ENCODE measurements around the gene RUNDC3A.
"Not testable (repeated sequence)": the region's sequence is repeated elsewhere in the genome, so short reads cannot be mapped to it uniquely, and the experiment has no call there.

RUNDC3A gene

DNA sequence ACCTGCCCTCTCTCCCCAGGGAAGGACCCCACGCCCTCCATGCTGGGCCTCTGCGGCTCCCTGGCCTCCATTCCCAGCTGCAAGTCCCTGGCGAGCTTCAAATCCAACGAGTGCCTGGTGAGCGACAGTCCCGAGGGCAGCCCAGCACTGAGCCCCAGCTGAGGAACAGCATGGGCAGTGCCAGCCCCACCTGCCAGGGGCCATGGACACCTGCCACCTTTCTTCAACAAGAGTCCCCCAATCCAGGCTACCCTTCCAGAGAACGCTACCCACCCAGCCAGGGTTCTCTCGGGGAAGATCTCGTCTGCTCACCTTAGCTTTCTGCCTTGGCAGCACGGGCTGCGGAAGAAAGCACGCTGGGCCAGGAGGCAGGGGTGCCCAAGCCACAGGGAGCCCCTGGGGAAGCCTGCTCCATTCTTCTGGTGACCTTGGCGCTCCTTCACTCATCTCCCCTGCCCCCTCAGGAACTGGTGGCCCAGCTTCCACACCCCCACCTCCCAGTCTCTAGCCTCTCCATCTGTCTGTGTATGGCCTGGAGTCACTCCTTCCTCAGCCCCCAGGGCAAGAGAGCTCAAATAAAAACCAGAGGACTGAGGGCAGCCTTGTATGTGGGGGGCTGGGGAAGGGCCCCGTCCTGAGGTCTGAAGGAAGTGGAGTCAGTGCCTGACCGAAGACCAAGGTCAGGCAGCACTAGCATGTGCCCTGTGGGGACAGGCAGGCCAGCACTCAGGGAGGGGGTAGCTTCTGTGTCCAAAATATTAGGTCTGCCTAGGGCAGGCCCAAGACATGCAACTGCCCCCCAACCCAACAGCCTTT, 9.9 kb downstream of the RUNDC3A start:
- no peak for DNase-seq (ENCODE audit: low read depth in 2 of 2, low spot score in 1 of 2)

DNA sequence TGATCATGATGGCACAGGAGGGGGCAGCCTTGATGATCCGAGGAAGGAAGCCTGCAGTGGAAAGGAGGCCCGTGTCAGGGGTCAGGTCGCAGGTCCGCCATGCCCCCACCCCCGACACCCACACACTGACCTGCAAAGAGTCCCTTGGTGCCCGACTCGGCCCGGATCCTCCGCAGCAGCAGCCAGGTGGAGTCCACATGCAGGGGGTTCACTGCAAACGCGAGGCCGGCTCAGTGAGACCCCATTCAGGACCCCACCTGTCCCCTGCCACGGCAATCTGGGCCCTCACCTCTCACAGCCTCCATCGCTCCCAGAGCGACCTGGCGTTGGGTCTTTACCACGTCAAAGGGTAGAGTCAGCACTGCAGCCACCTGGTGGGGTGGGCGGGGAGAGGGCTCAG, 11.7 kb downstream of the RUNDC3A start:
- DNase-seq (ENCODE audit: low read depth in 2 of 2, low spot score in 1 of 2): no peak

DNA sequence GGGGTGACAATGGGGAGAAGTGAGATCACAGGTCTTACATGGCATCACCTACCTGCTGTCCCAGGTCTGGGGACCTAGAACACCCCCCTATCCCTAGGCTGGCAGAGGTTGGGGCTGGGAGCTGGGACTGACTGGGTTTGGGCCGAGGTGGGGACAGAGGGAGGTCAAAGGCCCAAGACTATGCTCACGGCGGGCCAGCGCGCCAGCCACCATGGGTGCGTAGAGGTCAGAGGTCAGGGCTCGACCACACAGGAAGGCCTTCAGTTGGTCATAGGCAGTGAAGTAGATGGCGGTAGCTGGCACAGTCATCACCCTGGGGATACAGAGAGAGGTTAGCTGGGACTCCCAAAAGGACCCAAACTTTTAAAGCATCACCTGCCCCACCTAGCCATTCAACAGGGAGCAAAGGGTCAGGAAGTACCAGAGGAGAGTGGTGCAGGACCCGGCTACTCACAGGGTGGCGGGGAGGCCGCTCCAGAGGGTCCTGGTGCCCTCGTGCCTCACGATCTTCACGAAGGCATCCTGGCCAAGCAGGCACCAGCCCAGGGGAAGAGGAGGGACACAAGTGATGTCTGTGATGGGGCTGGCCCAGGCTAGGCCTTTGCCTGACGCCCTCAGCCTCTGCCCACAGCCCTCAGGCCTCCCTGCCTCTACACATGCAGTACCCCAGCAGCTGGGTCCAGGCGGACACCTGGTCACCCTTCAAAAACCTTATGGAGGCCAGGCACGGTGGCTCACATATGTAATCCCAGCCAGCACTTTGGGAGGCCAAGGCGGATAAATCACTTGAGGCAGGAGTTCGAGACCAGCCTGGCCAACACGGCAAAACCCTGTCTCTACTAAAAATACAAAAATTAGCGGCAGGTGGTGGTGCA, 13.1 kb downstream of the RUNDC3A start:
- no peak for DNase-seq (ENCODE audit: low read depth in 2 of 2, low spot score in 1 of 2)

DNA sequence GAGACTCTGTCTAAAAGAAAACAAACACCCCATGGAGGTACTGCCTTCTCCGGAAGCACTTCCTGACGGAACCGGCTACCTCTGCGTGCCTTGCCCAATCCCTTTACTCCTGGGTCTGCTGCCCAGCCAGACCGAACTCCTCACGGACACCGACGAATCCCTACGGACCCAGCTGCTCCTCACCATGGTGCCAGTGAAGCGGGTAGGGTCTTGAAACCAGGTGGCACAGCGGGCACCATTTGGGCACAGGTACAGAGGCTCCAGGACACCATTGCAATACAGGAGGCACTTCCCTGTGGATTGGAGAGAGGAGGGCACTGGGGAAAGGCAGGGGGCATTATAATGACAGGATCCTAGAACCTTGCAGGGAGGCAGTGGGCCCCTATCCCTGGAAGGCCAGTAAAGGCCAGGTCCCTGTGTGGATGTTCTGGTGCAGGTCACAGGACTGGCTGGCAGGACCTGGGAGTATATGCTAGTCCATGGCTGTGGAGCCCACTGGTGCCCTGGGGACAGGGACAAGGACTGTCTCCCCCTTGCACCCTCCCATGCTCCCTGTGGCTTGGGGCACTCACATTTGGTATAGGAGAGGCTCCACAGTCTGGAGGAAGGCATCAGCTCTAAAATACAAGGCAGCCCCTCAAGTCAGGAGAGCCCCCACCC, 14.0 kb downstream of the RUNDC3A start:
- no peak for DNase-seq (ENCODE audit: low read depth in 2 of 2, low spot score in 1 of 2)

DNA sequence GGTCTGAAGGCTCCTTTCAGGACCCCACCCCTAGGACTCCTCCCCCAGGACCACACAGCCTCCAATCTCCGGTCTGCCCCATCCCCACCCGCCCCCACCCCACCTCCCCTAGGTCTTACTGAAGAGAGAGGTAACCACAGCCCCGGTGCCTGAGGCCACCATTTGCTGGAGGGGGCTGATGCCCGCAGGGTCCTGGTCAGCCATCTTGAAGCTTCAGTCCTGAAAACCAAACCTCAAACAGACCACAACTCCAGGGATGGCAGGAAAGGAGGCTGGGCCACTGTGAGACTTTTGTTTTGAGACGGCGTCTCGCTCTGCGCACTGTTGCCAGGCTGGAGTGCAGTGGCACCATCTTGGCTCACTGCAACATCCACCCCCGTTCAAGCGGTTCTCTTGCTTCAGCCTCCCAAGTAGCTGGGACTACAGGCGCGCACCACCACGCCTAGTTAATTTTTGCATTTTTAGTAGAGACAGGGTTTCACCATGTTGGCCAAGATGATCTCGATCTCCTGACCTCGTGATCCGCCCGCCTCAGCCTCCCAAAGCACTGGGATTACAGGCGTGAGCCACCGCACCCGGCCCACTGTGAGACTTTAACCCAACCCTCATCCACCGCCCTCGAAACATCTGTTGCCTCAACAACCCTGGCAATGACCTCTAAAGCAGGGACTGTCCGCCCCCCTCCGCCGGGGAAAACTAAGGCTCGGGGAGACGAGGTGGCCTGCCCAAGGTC, 15.1 kb downstream of the RUNDC3A start:
- DNase-seq (ENCODE audit: low read depth in 2 of 2, low spot score in 1 of 2): no peak

DNA sequence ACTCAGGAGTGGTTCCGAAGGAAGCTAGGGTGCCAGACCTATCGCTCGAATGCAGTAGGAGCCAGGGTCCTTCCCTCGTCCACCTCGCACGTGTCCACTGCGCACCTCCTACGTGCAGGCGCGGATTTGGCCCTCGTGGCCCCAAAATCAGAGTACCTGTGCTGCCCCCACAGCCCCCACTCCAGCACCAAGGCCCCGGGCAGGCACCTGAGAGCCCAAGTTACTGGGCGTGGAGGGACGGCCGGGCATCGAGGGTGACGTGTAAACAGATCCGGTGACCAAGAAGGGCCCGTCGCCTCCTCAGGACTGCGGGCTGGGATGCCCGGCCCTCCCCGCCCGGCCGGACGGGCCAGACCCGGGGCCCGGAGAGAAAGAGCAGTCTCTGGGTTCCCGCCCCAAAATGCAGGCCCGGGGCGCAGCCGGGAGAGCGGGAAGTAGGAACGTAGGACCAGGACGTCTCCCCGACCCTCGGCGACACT, 15.7 kb downstream of the RUNDC3A start:
- no peak for DNase-seq (ENCODE audit: low read depth in 2 of 2, low spot score in 1 of 2)

DNA sequence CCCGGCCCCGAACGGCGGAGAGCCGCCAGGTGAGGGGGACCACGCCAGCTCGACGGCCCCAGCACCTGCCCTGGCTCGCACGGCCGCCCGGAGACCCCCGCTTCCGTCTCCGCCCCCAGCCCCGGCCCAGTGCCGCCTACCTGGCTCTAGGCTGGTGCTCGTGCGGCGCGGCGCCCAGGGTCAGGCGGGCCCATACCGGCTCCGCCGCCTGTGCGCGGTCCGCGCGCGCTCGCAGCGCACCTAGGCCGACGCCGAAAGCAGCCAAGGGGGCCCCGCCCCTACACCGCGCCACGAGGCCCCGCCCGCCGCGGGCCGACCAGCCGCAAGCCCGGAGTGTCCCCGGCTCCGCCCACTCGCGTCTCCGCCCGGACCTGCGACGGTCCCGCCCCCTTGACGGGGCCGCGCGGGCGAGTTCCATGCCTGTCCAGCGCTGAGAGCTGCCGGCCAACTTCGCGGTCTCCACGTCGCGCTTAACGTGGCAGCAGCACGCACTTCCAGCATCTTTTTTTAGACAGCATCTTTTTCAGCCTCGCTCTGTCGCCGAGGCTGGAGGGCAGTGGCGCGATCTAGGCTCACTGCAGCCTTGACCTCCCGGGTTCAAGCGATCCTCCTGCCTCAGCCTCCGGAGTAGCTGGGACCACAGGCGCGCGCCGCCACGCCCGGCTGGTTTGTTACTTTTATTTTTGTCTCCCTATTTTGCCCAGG, 16.3 kb downstream of the RUNDC3A start, which contains the start of gene SLC25A39:
SLC25A39 (minus strand) TSS at position 253 of the 705 bp plus-strand sequence. CDS start 1,261 bp downstream, outside the sequence.
- peak; percentile 84 to 89 for DNase-seq (ENCODE audit: low read depth in 2 of 2, low spot score in 1 of 2)

DNA sequence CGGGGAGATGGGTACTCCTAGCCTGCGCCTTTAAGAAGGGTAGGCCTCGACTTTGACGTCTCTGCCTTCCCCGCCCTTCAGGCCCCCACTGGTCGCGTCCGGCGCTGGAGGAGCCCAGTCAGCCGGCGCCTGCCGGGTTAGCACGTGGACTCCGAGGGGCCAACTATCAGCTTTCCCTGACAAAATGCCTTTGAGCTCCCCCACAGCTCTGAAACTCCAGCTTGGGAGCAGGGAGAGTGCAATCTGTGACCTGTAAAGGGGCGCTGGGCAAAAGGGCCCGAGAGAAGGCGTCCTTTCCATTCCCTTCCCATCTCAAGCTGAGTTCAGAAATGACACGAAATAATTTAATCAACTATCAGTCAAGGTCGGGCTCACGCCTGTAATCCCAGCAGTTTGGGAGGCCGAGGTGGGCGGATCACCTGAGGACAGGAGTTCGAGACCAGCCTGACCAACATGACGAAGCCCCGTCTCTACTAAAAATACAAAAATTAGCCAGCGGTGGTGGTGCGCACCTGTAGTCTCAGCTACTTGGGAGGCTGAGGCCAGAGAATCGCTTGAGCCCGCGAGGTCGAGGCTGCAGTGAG, 18.6 kb downstream of the RUNDC3A start:
- peak; percentile 80 to 92 for DNase-seq (ENCODE audit: low read depth in 2 of 2, low spot score in 1 of 2)

DNA sequence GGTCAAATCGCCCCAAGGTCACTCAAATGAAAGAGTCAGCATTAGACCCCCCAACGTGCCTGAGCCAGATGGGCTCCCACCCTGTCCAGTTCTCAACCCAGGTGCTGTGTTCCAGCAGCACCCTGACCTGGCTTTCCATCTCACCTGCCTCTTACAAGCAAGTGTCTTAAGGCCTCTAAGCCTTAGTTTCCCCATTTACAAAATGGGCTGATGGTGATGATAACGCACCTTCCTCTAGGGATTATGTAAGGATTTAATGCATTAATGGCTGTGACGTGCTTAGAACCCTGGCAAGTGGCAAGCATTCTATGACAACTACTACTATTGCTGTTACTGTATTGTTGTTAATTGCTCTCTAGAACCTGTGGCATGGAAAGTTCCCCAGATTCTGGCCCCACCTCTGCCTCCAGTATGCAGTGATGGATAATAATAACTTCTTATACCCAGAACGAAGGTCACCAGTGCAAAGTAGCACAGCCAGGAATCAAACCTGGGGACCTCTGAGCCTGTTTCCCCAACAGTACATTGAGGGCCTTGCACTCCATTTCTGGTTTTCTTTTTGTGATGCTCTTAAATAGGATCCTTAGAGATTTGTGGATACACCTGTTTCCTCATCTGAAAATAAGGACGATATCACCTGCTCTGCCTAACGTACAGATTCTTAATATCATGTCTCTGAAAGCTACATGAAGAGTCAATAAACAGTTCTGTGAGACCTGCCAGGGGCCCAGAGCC, 19.5 kb downstream of the RUNDC3A start:
- DNase-seq (ENCODE audit: low read depth in 2 of 2, low spot score in 1 of 2): no peak

DNA sequence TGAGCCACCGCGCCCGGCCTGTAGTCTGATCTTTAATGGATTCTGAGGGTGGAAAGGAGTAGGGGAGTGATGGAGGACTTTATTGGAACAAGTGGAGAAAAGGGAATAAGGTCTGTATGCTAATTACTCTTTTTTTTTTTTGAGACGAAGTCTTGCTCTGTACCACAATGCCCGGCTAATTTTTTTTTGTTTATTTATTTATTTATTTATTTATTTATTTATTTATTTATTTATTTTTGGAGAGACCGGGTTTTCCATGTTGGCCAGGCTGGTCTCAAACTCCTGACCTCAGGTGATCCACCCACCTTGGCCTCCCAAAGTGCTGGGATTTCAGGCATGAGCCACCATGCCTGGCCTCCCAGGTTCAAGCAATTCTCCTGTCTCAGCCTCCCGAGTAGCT, 21.1 kb downstream of the RUNDC3A start:
- DNase-seq (ENCODE audit: low read depth in 2 of 2, low spot score in 1 of 2): not testable (repeated sequence)

DNA sequence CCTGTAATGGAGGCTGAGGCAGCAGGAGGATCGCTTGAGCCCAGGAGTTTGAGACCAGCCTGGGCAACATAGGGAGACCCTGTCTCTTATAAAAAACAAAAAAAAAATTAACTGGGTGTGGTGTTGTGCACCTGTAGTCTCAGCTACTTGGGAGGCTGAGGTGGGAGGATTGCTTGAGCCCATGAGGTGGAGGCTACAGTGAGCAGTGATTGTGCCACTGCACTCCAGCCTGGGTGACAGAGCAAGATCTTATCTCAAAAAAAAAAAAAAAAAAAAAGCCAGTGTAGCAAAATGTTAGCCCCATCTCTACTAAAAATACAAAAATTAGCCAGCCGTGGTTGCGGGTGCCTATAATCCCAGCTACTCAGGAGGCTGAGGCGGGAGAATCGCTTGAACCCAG, 21.9 kb downstream of the RUNDC3A start:
- not testable (repeated sequence) for DNase-seq (ENCODE audit: low read depth in 2 of 2, low spot score in 1 of 2)

DNA sequence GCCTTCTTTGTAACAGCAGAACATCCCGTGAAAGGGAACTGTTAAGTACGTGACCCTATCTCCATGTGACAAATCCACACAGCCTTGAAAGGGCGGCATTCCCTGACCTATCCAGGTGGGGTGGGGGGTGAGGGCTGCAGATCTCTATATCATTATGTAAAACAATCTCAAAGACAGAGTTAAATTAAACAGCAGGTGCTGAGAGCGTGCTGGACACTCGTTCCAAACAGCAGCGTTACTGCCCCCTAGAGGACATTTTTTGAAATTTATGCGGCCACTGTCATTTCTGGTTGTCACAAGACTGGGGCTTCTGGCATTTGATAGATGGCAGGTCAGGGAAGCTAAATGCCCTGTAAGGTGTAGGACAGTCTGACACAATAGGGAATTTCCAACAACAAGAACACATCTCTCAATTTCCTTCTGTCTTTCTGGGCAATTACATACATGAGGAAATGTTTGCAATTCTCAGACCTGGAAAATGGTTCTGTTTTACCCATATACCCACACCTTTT, 22.9 kb downstream of the RUNDC3A start:
- DNase-seq (ENCODE audit: low read depth in 2 of 2, low spot score in 1 of 2): peak in 1 of 2 donors; percentile 45

DNA sequence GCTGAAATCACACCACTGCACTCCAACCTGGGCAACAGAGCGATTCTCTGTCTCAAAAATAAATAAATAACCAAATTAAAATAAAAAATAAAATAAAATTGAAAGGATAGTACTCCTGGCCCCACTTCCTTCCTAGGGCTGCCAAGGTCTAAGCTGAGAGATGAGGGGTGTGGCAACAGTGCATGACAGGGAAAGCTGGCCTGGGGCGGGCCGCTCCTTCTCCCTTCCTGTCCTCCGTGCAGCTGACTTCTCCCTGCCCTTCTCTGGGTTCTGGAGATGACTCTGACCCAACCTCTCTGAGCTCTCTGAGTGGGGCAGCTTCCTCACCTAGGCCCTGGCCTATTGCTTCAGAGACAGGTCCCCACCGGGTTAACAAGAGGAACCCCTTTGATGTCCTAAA, 25.0 kb downstream of the RUNDC3A start:
- no peak for DNase-seq (ENCODE audit: low read depth in 2 of 2, low spot score in 1 of 2)

DNA sequence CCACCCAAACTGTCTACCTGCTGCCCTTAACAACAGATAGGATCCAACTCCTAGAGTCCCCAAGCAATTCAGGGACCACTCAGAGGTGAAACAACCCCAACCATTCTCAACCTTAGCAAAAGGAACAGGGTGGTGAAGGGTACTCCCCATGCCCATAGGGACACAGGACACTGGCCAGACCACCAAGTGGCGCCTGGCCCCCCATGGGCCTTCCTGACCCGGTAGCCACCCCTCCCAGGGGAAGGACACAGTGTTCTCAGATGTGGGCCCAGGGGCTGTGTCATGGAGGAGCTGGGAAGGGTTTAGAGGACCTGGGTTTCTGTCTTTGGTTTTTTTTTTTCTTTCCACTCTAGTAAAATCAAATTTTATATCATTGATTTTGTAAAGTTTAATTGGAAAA, 25.9 kb downstream of the RUNDC3A start:
- DNase-seq (ENCODE audit: low read depth in 2 of 2, low spot score in 1 of 2): no peak

DNA sequence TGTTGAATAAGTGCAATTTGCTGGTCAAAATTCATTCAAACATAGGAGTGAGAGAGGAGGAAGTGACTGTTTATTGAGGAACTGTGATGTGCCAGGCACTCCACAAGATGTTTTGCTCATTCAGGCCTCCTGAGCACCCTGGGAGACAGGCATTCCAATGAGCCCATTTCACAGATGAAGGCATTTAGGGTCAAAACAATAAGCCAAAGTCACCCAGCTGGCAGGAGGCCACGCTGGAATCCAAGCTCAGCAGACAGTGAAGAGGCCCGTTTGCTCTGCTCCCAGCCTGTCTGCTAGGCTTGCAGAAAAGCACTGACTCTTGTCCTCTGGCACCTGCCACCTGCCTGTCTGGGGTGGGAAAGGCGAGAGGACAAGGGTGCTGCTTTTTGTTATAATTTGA, 26.3 kb downstream of the RUNDC3A start:
- DNase-seq (ENCODE audit: low read depth in 2 of 2, low spot score in 1 of 2): no peak

DNA sequence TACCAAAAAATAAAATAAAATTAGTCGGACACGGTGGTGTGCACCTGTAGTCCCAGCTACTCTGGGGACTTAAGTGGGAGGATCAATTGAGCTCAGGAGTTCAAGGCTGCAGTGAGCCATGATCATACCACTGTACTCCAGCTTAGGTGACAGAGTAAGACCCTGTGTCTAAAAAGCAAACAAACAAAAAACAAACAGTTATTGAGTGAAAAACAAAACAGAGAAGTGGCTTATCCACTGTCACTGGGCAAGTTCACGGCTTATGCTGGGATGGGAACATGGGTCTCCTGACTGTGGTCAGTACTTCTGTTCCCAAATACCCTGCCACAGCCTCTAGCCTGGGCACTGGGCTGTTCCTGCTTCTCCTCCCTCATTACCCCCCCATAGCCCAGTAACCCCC, 27.2 kb downstream of the RUNDC3A start:
- DNase-seq (ENCODE audit: low read depth in 2 of 2, low spot score in 1 of 2): no peak

DNA sequence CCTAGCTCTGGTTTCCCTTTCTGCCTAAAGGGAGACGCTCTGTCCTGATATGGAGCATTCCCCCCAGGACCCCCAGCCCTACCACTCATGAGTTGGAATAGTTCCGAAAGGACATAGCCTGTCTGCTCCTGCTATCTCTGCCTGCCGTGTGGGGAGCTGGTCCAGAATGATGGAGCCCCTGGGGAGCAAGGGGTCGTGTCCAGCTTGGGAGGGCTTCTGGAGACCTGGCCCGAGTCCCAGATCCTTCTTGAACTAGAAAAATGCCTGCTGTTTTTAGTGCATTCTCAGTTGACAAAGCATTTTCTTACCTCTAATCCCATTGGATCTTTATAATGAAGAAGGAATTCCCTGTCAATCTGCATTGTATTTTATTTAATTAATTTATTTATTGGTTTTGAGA, 27.6 kb downstream of the RUNDC3A start:
- no peak for DNase-seq (ENCODE audit: low read depth in 2 of 2, low spot score in 1 of 2)

DNA sequence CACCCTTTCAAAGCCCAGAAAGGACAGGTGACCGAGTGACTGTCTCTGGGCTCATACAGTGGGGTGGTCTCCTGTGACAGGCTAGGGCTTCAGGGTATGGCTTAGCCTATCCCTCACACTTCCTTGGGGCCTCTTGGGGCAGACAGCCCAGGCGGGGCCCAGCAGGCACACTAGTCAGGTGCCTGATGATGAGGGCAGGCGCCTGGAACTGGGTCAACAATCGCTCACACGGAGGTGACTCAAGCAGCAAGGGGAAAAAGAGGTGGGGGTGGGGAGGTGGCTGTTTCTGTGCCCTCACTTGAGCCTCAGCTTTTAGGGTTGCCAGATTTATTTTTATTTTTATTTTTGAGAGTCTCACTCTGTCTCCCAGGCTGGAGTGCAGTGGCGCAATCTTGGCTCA, 30.3 kb downstream of the RUNDC3A start:
- DNase-seq (ENCODE audit: low read depth in 2 of 2, low spot score in 1 of 2): no peak

DNA sequence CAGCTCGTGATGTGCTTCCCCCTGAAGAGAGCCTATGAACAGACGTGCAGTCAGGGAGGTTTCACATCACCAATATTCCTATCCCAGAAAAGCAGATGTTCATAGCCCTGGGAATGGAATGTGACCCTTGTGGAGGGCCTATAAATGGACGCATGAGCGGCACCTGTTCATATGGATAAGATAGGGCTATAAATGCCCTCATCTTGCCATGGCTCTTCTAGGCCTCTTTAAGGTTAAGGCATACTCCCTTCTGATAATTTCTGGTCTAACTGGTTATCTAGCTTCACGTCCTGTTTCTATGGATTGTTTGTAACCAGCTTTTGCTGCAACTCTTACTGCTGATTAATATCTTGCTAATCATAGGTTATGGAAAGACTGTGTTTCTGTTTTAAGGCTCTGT, 32.2 kb downstream of the RUNDC3A start:
- DNase-seq (ENCODE audit: low read depth in 2 of 2, low spot score in 1 of 2): not testable (repeated sequence)
